ENCODE measurements around the gene CBLB. TPM values are rescaled to one million over a fixed set of nuclear protein-coding genes. Genes with fewer than 3 reads are reported as not detected.

CBLB gene
- total and polyA plus RNA-seq, 9 donors: 14.8 to 133 (median 40.5) TPM

GRCh38 chr3:105653166-105653565 is 215.6 kb downstream of the CBLB start:
- TF ChIP-seq CTCF (IDR thresholded peaks at IDR 0.05) (no peak), EP300 (IDR thresholded peaks at IDR 0.05) (no peak), POLR2A (IDR thresholded peaks at IDR 0.05) (no peak)
- intact Hi-C loops (cut with DNase I): no loop called here
- H3K36me3 ChIP-seq: no peaks in the 10 kb centered on the region
- H3K4me1 ChIP-seq (ENCODE audit: insufficient read depth): no peaks in the 10 kb centered on the region
- 15 to 48% (median 17%) methylated on average over 1 of the region's 1 CpG for WGBS, 3 donors
- no peak for DNase-seq
- H3K9me3 ChIP-seq: no peaks in the 10 kb centered on the region
- no peak overlapping the region for H3K27ac ChIP-seq
- H3K4me3 ChIP-seq: no peak overlapping the region
- H3K27me3 ChIP-seq: no peaks in the 10 kb centered on the region

- Histone ChIP-seq H3K27me3 (no peaks in the 10 kb centered on the region), H3K27ac (no peak overlapping the region), H3K4me3 (no peak overlapping the region), H3K4me1 (ENCODE audit: insufficient read depth) (no peaks in the 10 kb centered on the region), H3K9me3 (no peaks in the 10 kb centered on the region), H3K36me3 (no peaks in the 10 kb centered on the region)
- 66 to 76% (median 73%) methylated on average over 3 of the region's 3 CpGs for WGBS, 3 donors
- DNase-seq: no peak
- TF ChIP-seq CTCF (IDR thresholded peaks at IDR 0.05) (no peak), EP300 (IDR thresholded peaks at IDR 0.05) (no peak), POLR2A (IDR thresholded peaks at IDR 0.05) (no peak)
- intact Hi-C loops (cut with DNase I): no loop called here
Observed at GRCh38 chr3:105649480-105649879, 219.3 kb downstream of the CBLB start.

DNA sequence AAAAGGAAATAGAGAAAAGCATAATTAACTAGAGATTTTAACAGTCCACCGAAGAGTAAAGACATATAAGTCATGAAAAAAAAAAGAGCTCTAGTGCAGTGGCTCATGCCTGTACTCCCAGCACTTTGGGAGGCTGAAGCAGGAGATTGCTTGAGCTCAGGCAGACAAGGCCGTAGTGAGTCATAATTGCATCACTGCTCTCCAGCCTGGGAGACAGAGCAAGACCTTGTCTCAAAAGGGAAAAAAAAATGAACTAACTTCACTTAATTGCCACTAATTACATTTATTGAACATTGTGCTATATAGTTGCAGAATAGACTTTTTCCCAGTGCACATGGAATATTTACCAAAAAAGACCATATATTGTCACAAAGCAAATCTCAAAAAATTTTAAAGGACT is 221.8 kb downstream of the CBLB start:
- intact Hi-C loops (cut with DNase I): no loop called here
- DNase-seq: no peak
- H3K27ac ChIP-seq: no peak overlapping the region
- H3K9me3 ChIP-seq: no peaks in the 10 kb centered on the region
- H3K36me3 ChIP-seq: no peaks in the 10 kb centered on the region
- H3K4me1 ChIP-seq (ENCODE audit: insufficient read depth): no peaks in the 10 kb centered on the region
- TF ChIP-seq EP300 (IDR thresholded peaks at IDR 0.05) (no peak), CTCF (IDR thresholded peaks at IDR 0.05) (no peak), POLR2A (IDR thresholded peaks at IDR 0.05) (no peak)
- no peak overlapping the region for H3K4me3 ChIP-seq
- 63 to 85% (median 64%) methylated on average over 2 of the region's 2 CpGs for WGBS, 3 donors
- no peaks in the 10 kb centered on the region for H3K27me3 ChIP-seq

GRCh38 chr3:105639131-105639530 is 229.7 kb downstream of the CBLB start:
- TF ChIP-seq CTCF (IDR thresholded peaks at IDR 0.05) (no peak), POLR2A (IDR thresholded peaks at IDR 0.05) (no peak), EP300 (IDR thresholded peaks at IDR 0.05) (no peak)
- no peaks in the 10 kb centered on the region for H3K36me3 ChIP-seq
- no peak overlapping the region for H3K4me3 ChIP-seq
- no peaks in the 10 kb centered on the region for H3K4me1 ChIP-seq (ENCODE audit: insufficient read depth)
- WGBS, 3 donors: 87 to 88% (median 87%) methylated on average over 2 of the region's 2 CpGs
- H3K27ac ChIP-seq: no peak overlapping the region
- H3K27me3 ChIP-seq: no peaks in the 10 kb centered on the region
- no peaks in the 10 kb centered on the region for H3K9me3 ChIP-seq
- DNase-seq: no peak
- intact Hi-C loops (cut with DNase I): no loop called here

DNA sequence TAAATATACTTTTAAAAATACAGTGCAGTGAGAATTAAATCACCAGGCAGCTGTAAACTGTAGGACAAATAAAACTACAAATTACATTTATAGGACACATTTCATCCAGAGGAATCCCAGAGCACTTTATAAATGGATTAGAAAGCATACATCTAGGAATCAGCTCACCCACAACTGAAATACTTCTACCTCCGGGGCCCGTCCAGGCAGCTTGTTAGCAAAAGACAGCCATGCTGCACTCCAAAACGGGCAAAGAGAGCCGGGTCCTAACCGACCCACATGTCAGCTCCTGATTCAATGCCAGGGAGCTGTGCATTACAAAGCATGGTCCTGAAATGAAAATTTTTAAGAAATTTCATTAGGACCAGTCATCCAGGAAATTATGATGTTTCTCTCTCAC is 234.1 kb downstream of the CBLB start:
- Histone ChIP-seq H3K27me3 (no peaks in the 10 kb centered on the region), H3K4me3 (no peak overlapping the region), H3K4me1 (ENCODE audit: insufficient read depth) (no peaks in the 10 kb centered on the region), H3K9me3 (no peaks in the 10 kb centered on the region), H3K36me3 (no peaks in the 10 kb centered on the region), H3K27ac (no peak overlapping the region)
- TF ChIP-seq CTCF (IDR thresholded peaks at IDR 0.05) (no peak), POLR2A (IDR thresholded peaks at IDR 0.05) (no peak), EP300 (IDR thresholded peaks at IDR 0.05) (no peak)
- intact Hi-C loops (cut with DNase I): no loop called here
- DNase-seq: no peak
- 44 to 60% (median 47%) methylated on average over 5 of the region's 5 CpGs for WGBS, 3 donors

Data from ovary (tissue), 9 donors.